Coronary artery (tissue), 2 donors: ENCODE results near the gene GRIPAP1.

Experiments
- DNase-seq: peaks from one replicate; pipeline ENCODE4 v3.0.0-alpha.2; 2017; ENCODE audit warnings: low spot score
- H3K27ac ChIP-seq, 2 donors: fragments of 200-600 bp; sonication (generic); one replicate each; pipeline ENCODE4 v1.5.1; 2016 to 2019
- H3K4me3 ChIP-seq: fragments of 200-600 bp; sonication (generic); 2 replicates; pipeline ENCODE4 v1.5.1; 2016; ENCODE audit warnings: mild to moderate bottlenecking, moderate library complexity
- CTCF ChIP-seq: fragments of 200-600 bp; sonication (generic); IDR thresholded peaks from one replicate; pipeline ENCODE4 v1.5.1; 2019; ENCODE audit warnings: antibody characterized with exemption

GRIPAP1 gene

GRCh38 chrX:48945517-48946348 is 56.3 kb downstream of the GRIPAP1 start:
- Histone ChIP-seq H3K4me3 (no peak overlapping the region), H3K27ac (no peak overlapping the region)
- TF ChIP-seq CTCF, result peak; percentile 28
- DNase-seq, result no peak

- no peak for DNase-seq
- TF ChIP-seq CTCF, result no peak
- Histone ChIP-seq H3K27ac (no peak overlapping the region), H3K4me3 (no peak overlapping the region)
Measured at GRCh38 chrX:48942895-48943294, 59.2 kb downstream of the GRIPAP1 start.

- Histone ChIP-seq H3K4me3 (no peak overlapping the region), H3K27ac (no peak overlapping the region)
- DNase-seq, result no peak
- no peak for TF ChIP-seq CTCF
Measured at GRCh38 chrX:48940404-48940955, 61.6 kb downstream of the GRIPAP1 start.

- no peak for TF ChIP-seq CTCF
- no peak overlapping the region for H3K4me3 ChIP-seq
- no peak for DNase-seq
- H3K27ac ChIP-seq, result no peak overlapping the region
Measured at GRCh38 chrX:48939524-48940228, 62.4 kb downstream of the GRIPAP1 start.

DNA sequence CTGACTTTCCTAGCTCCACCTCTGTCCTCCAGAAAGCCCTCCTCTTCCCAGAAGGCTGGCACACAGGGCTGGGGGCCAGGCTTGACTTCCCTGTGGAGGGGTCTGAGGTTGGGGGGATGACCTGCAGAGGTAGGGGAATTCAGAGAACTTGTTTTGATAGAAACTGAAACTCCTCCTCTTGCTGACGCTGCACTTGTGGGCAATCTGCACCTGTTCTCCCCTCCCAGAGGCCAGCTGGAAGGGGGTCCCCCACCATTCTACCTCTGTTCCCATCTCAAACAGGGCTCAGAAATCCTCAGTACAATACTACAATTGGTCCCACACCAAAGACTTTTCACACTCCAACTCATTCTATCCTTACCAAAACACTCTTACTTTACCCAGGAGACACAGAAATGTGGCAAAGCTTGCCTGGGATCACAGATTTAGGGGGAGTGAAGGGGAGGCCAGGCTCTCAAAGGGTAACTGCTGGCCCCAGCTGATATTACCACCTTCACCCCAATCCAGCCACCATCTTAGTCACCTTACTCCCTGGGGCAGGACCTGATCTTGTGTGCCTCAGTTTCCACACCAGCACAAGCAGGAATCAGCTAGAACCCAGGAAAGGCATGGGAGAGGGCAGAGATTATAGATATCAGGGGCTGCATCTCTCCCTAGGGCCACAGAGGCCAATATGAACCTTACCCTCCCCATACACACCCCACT is 63.2 kb downstream of the GRIPAP1 start:
- Histone ChIP-seq H3K27ac (no peak overlapping the region), H3K4me3 (no peak overlapping the region)
- TF ChIP-seq CTCF, result no peak
- no peak for DNase-seq

- Histone ChIP-seq H3K4me3 (no peak overlapping the region), H3K27ac (no peak overlapping the region)
- no peak for TF ChIP-seq CTCF
- DNase-seq, result no peak
Measured at GRCh38 chrX:48937054-48937907, 64.8 kb downstream of the GRIPAP1 start.
